ENCODE data around the gene DBNL. TPM values are rescaled to one million over a fixed set of nuclear protein-coding genes. Genes with fewer than 3 reads are reported as not detected.

Gene DBNL
- total RNA-seq, 2 donors from 2014 or later = 173 to 202 TPM

DNA sequence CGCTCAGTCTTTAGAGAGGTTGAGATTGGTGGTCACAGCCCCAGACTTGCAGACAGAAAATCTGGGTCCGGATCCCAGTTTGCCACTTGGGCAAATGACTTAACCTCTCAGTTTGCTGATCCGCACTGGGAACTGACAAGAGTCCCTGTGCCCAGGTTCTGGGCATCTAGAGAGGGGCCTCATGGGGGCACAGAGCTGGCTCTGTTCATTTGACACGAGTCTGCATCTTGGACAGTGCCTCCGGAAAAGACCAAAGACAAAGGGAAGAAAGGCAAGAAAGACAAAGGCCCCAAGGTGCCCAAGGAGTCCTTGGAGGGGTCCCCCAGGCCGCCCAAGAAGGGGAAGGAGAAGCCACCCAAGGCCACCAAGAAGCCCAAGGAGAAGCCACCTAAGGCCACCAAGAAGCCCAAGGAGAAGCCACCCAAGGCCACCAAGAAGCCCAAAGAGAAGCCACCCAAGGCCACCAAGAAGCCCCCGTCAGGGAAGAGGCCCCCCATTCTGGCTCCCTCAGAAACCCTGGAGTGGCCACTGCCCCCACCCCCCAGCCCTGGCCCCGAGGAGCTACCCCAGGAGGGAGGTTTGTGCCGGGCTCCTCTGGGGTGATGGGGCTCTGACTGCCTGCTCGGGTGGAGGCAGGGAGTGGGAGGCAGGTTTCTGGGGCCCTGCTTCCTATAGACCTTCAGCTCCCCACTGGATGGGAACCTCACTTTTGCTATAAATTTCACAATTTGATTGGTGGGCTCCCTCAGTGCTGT lies 62.0 kb downstream of the DBNL start:
- H3K27ac Mint-ChIP-seq = no peak overlapping the region

DNA sequence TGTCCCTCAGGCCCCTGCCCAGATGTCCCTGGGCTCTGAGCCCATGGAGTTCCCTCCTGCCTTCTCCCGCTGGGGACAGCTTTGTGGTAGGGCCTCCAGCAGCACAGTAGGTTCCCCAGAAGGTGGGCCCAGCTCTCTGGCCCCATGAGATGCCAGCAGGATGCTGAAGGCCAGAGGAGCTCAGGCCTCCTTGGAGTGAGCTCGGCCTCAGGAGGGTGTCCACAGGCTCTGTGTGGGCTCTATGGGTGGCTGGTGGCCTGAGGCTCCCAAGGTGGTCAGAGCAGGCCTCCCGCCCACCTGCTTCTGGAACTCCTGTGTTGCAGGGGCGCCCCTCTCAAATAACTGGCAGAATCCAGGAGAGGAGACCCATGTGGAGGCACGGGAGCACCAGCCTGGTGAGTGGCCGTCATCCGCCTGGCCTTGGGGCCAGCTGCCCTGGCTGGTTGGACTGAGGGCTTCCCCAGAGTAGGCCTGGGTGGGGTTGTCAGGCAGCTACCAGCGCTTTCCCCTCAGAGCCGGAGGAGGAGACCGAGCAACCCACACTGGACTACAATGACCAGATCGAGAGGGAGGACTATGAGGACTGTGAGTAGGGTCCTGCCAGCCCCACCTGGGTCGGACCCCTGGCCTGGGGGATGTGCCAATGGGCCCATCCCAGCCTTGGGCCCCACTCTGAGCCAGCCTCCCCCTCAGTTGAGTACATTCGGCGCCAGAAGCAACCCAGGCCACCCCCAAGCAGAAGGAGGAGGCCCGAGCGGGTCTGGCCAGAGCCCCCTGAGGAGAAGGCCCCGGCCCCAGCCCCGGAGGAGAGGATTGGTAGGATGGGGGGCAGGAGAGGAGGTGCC lies 62.8 kb downstream of the DBNL start:
- Mint-ChIP-seq H3K4me3 (no peak overlapping the region), H3K36me3 (no peaks in the 10 kb centered on the region), H3K9me3 (no peaks in the 10 kb centered on the region), H3K27me3 (peaks cover 9 to 20% of the 10 kb centered on the region in 2 donors), H3K27ac (no peak overlapping the region), H3K4me1 (ENCODE audit: low read depth in 2 of 2) (peaks cover 10 to 16% of the 10 kb centered on the region in 2 donors)
- DNase-seq (ENCODE audit: low spot score) = no peak
- no peak for ATAC-seq

More for the DNA sequence above, 62.0 kb downstream of the DBNL start:
- no peak for ATAC-seq
- H3K4me3 Mint-ChIP-seq = no peak overlapping the region
- peaks cover 11 to 20% of the 10 kb centered on the region in 2 donors for H3K27me3 Mint-ChIP-seq
- no peaks in the 10 kb centered on the region for H3K36me3 Mint-ChIP-seq
- no peaks in the 10 kb centered on the region for H3K9me3 Mint-ChIP-seq
- DNase-seq (ENCODE audit: low spot score) = no peak
- peaks cover 10 to 16% of the 10 kb centered on the region in 2 donors for H3K4me1 Mint-ChIP-seq (ENCODE audit: low read depth in 2 of 2)

DNA sequence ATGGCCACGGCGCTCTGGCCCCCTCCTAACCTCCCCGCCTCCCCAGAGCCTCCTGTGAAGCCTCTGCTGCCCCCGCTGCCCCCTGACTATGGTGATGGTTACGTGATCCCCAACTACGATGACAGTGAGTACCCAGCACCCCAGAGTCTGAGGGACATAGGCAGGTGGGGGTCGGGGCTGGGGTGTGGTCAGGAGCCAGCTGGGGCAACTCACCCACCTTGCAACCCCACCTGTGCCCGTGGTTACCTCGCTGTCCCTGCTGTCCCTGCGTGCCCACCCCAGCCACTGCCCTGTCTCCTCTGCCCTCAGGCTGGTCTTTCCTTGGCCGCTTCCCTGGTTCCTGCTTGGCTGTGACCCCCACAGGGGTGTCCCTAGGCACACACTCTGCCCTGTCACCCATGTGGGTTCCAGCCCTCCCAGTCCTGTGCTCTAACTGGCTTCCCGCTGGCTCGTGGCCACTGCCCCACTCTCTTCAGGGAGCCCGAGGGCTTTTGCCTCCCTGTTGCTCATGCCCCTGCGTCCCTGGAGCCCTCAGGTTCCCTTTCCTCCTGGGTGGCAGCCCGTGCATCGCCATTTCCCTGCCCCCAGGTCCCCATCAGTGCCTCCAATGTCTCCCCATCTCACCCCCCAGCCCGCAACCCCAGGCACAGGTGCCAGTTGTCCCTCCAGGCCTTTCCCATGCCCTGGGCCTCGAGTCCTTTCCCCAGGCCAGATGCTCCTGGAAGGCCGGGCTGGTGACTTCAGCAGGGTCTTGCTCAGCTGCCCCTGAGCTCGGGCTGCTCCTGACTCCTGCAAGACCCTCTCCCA lies 63.7 kb downstream of the DBNL start:
- no peak for DNase-seq (ENCODE audit: low spot score)
- no peaks in the 10 kb centered on the region for H3K9me3 Mint-ChIP-seq
- no peak for ATAC-seq
- H3K4me1 Mint-ChIP-seq (ENCODE audit: low read depth in 2 of 2) = peaks cover 10 to 15% of the 10 kb centered on the region in 2 donors
- peaks cover 7 to 18% of the 10 kb centered on the region in 2 donors for H3K27me3 Mint-ChIP-seq
- no peaks in the 10 kb centered on the region for H3K36me3 Mint-ChIP-seq
- no peak overlapping the region for H3K27ac Mint-ChIP-seq
- no peak overlapping the region for H3K4me3 Mint-ChIP-seq

DNA sequence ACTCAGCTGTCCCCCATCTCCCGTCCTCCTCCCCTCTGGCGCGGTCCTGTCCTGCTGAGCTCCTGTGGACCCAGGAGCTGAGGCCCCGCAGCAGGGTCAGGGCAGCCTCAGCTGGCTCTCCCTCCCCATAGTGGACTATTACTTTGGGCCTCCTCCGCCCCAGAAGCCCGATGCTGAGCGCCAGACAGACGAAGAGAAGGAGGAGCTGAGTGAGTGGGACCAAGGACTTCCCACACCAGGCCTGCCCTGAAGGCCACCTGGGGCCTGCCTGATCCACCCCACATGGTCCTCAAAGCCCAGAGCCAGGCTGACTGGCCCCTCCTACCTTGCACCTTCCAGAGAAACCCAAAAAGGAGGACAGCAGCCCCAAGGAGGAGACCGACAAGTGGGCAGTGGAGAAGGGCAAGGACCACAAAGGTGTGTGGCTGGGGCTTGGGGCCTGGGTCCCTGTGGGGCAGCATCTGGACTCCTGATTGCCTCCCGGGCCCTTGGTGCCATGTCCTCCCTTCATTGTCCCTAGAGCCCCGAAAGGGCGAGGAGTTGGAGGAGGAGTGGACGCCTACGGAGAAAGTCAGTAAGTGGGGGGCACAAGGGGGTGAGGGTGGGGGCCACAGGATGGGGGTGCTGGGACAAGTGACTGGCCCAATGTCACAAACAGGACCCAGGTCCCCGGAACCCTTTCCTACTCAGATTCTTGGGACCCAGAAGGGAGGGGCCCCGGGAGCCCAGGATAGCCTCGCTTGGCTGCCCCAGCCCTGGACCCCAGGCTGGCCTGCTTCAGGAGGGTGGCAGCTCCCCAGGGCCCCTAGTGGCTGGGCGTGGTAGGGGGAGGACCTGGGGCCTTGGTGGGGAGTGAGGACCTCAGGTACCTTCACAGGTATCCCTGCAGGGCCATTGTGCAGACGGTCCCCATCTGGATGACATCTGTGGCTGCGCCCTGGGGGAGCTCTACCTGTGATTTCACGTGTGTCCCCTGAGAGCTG lies 64.6 kb downstream of the DBNL start:
- H3K27me3 Mint-ChIP-seq = peaks cover 5 to 13% of the 10 kb centered on the region in 2 donors
- H3K4me3 Mint-ChIP-seq = no peak overlapping the region
- no peaks in the 10 kb centered on the region for H3K9me3 Mint-ChIP-seq
- DNase-seq (ENCODE audit: low spot score) = no peak
- no peaks in the 10 kb centered on the region for H3K36me3 Mint-ChIP-seq
- no peak for ATAC-seq
- H3K4me1 Mint-ChIP-seq (ENCODE audit: low read depth in 2 of 2) = peaks cover 6 to 11% of the 10 kb centered on the region in 2 donors
- H3K27ac Mint-ChIP-seq = no peak overlapping the region

DNA sequence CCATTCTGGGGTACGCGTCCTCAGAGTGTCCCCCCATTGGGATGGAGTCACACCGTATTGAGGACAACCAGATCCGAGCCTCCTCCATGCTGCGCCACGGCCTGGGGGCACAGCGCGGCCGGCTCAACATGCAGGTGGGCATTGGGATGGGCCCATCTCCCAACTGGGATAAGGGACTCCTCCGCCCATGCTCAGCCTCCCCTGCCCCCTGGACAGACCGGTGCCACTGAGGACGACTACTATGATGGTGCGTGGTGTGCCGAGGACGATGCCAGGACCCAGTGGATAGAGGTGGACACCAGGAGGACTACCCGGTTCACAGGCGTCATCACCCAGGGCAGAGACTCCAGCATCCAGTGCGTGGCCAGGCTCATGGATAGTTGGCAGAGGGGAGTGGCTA lies 65.5 kb downstream of the DBNL start:
- Mint-ChIP-seq H3K36me3 (no peaks in the 10 kb centered on the region), H3K27ac (no peak overlapping the region), H3K27me3 (peaks cover 5 to 12% of the 10 kb centered on the region in 2 donors), H3K4me3 (no peak overlapping the region), H3K9me3 (no peaks in the 10 kb centered on the region), H3K4me1 (ENCODE audit: low read depth in 2 of 2) (peaks cover 6 to 11% of the 10 kb centered on the region in 2 donors)
- ATAC-seq = no peak
- no peak for DNase-seq (ENCODE audit: low spot score)

DNA sequence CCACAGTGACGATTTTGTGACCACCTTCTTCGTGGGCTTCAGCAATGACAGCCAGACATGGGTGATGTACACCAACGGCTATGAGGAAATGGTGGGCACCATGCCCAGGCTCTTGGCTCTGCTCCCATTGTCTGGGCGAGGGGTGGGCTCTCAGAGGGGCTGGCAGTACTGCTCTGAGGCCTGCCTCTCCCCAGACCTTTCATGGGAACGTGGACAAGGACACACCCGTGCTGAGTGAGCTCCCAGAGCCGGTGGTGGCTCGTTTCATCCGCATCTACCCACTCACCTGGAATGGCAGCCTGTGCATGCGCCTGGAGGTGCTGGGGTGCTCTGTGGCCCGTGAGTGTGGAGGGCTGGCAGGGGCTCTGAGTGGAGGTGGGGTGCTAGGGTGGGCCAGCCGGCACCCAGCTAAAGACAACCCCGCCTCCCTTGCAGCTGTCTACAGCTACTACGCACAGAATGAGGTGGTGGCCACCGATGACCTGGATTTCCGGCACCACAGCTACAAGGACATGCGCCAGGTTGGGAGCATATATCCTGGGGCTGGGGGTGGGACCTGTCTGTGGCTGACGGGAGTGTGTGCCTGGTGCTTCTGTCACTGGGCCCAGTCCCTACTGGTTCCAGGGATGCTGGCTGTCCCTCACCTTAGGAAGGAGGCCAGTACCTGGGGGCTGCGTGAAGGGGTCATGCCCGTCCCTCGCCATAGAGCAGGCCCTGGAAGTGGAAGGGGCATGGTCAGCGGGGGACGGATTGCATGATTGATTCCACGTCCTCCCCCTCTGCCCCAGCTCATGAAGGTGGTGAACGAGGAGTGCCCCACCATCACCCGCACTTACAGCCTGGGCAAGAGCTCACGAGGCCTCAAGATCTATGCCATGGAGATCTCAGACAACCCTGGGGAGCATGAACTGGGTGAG lies 66.5 kb downstream of the DBNL start:
- H3K4me3 Mint-ChIP-seq = no peak overlapping the region
- peaks cover 0 to 2% of the 10 kb centered on the region in 2 donors for H3K27me3 Mint-ChIP-seq
- peaks cover under 1% of the 10 kb centered on the region in 2 donors for H3K4me1 Mint-ChIP-seq (ENCODE audit: low read depth in 2 of 2)
- no peak for ATAC-seq
- H3K27ac Mint-ChIP-seq = no peak overlapping the region
- H3K36me3 Mint-ChIP-seq = no peaks in the 10 kb centered on the region
- no peak for DNase-seq (ENCODE audit: low spot score)
- H3K9me3 Mint-ChIP-seq = no peaks in the 10 kb centered on the region

Other genes starting within 250 kb of the DBNL start
- 10 to 100 TPM; 72.6 to 95.3 TPM for gene MRPS24, start 175.2 kb upstream of the DBNL start, total RNA-seq
- 10 to 100 TPM; 29.4 TPM for gene URGCP, start 138.1 kb upstream of the DBNL start, total RNA-seq
- 10 to 100 TPM; 10.8 to 11.2 TPM for gene UBE2D4, start 118.3 kb upstream of the DBNL start, total RNA-seq
- gene SPDYE1, start 46.8 kb upstream of the DBNL start, total RNA-seq = not detected
- not detected for gene PGAM2, start 20.9 kb downstream of the DBNL start, total RNA-seq
- 10 to 100 TPM; 25.9 to 66.9 TPM for gene POLM, start 37.8 kb downstream of the DBNL start, total RNA-seq
- gene AEBP1, start 59.6 kb downstream of the DBNL start, total RNA-seq = 1 to 10 TPM; 1.0 to 2.4 TPM
- 100 to 1,000 TPM; 101 to 229 TPM for gene POLD2, start 78.8 kb downstream of the DBNL start, total RNA-seq
- gene MYL7, start 96.6 kb downstream of the DBNL start, total RNA-seq = not detected
- gene GCK, start 144.7 kb downstream of the DBNL start, total RNA-seq = under 1 TPM in 1 of 2 donors, not detected in 1; 0.24 TPM
- 10 to 100 TPM; 93.1 to 99.3 TPM for gene YKT6, start 156.3 kb downstream of the DBNL start, total RNA-seq

Measured in natural killer cell treated with Interleukin-12 subunit alpha and Interleukin-12 subunit beta and Interleukin-15 and Interleukin-18, amount 100 ng/mL, for 72 hours (primary cell).